CD14-positive monocyte (primary cell): ENCODE measurements around the gene SIK3. TPM values are rescaled to one million over a fixed set of nuclear protein-coding genes. Genes with fewer than 3 reads are reported as not detected.

Experiments
- DNase-seq, 3 donors: peaks; one replicate each; pipeline ENCODE4 v3.0.0-alpha.2; 2011 to 2022
- H2AFZ ChIP-seq: 2 replicates; pipeline ENCODE4 v1.6.0; 2012; ENCODE audit warnings: mild to moderate bottlenecking, low read depth, low read length, inconsistent platforms; ENCODE audit not compliant: insufficient read depth, poor library complexity, severe bottlenecking
- H3K27ac ChIP-seq, 2 donors: 1 replicate in 1 of 2; 2 replicates in 1 of 2; pipeline ENCODE4 v1.5.1; 2012 to 2013; ENCODE audit warnings: low read length in 2 of 2, control low read depth in 1 of 2, inconsistent platforms in 1 of 2, low read depth in 1 of 2, mild to moderate bottlenecking in 1 of 2
- H3K27me3 ChIP-seq, 2 donors: one replicate each; pipeline versions ENCODE4 v1.6.0 to v1.6.1; 2011 to 2013; ENCODE audit warnings: low read length in 2 of 2; ENCODE audit not compliant: control insufficient read depth in 2 of 2, insufficient read depth in 2 of 2
- H3K36me3 ChIP-seq, 2 donors: replicated peaks in 1 of 2; 1 replicate in 1 of 2; 2 replicates in 1 of 2; pipeline versions ENCODE4 v1.5.1 to v1.6.1; 2012 to 2013; ENCODE audit warnings: low read length in 2 of 2, control low read depth in 1 of 2, inconsistent platforms in 1 of 2, mild to moderate bottlenecking in 1 of 2; ENCODE audit not compliant: insufficient read depth in 2 of 2, control insufficient read depth in 1 of 2
- H3K4me1 ChIP-seq, 2 donors: 1 replicate in 1 of 2; 2 replicates in 1 of 2; pipeline versions ENCODE4 v1.5.1 to v1.6.1; 2012 to 2013; ENCODE audit warnings: low read length in 2 of 2, control low read depth in 1 of 2, inconsistent platforms in 1 of 2, mild to moderate bottlenecking in 1 of 2, moderate library complexity in 1 of 2; ENCODE audit not compliant: insufficient read depth in 2 of 2, control insufficient read depth in 1 of 2
- H3K4me2 ChIP-seq: replicated peaks from 2 replicates; pipeline ENCODE3; 2012; ENCODE audit warnings: low read length, moderate library complexity, mild to moderate bottlenecking; ENCODE audit not compliant: poor library complexity, severe bottlenecking; ENCODE audit errors: extremely low read depth
- H3K4me3 ChIP-seq, 3 experiments: fragments of 200-600 bp in 1 of 3; sonication (generic) in 1 of 3; replicated peaks in 1 of 3; 1 replicate in 2 of 3; 2 replicates in 1 of 3; pipeline ENCODE4 v1.5.1; 2011 to 2013; ENCODE audit warnings: low read length in 3 of 3, mild to moderate bottlenecking in 3 of 3, control low read depth in 2 of 3, low read depth in 2 of 3, inconsistent platforms in 1 of 3, moderate library complexity in 1 of 3
- H3K79me2 ChIP-seq: 2 replicates; pipeline ENCODE4 v1.6.0; 2012; ENCODE audit warnings: mild to moderate bottlenecking, control low read depth, inconsistent platforms, low read length, moderate library complexity; ENCODE audit not compliant: insufficient read depth
- H3K9ac ChIP-seq: 2 replicates; pipeline ENCODE4 v1.6.0; 2017; ENCODE audit warnings: low read length, mild to moderate bottlenecking; ENCODE audit not compliant: insufficient read depth, poor library complexity, severe bottlenecking
- H3K9me3 ChIP-seq, 2 donors: replicated peaks in 1 of 2; 1 replicate in 1 of 2; 2 replicates in 1 of 2; pipeline versions ENCODE4 v1.5.1 to v1.6.1; 2012 to 2013; ENCODE audit warnings: low read length in 2 of 2, control low read depth in 1 of 2; ENCODE audit not compliant: control insufficient read depth in 1 of 2, insufficient read depth in 1 of 2
- H4K20me1 ChIP-seq: 2 replicates; pipeline ENCODE4 v1.6.0; 2012; ENCODE audit warnings: mild to moderate bottlenecking, low read length, control low read depth, moderate library complexity; ENCODE audit not compliant: insufficient read depth
- H3K27ac Mint-ChIP-seq, 7 donors: one replicate each; pipeline ENCODE4 v1.8.0; 2020; ENCODE audit warnings: mild to moderate bottlenecking in 7 of 7, mixed read lengths in 7 of 7, moderate library complexity in 6 of 7, inconsistent platforms in 2 of 7
- H3K27me3 Mint-ChIP-seq, 3 donors: one replicate each; pipeline ENCODE4 v1.8.0; 2021 to 2022; ENCODE audit warnings: low read depth in 3 of 3, mild to moderate bottlenecking in 3 of 3, mixed read lengths in 3 of 3, moderate library complexity in 3 of 3, inconsistent platforms in 1 of 3
- H3K36me3 Mint-ChIP-seq, 2 donors: one replicate each; pipeline ENCODE4 v1.8.0; 2020; ENCODE audit warnings: mixed read lengths in 2 of 2, inconsistent platforms in 1 of 2, mild to moderate bottlenecking in 1 of 2
- H3K4me1 Mint-ChIP-seq: one replicate; pipeline ENCODE4 v1.8.0; 2020; ENCODE audit warnings: mild to moderate bottlenecking, mixed read lengths
- H3K4me3 Mint-ChIP-seq, 2 donors: one replicate each; pipeline ENCODE4 v1.8.0; 2020; ENCODE audit warnings: mild to moderate bottlenecking in 2 of 2, mixed read lengths in 2 of 2, moderate library complexity in 1 of 2
- H3K9me3 Mint-ChIP-seq, 7 donors: one replicate each; pipeline ENCODE4 v1.8.0; 2020 to 2022; ENCODE audit warnings: mixed read lengths in 7 of 7, mild to moderate bottlenecking in 6 of 7, moderate library complexity in 6 of 7, inconsistent platforms in 2 of 7
- WGBS: methylation state at CpG from one replicate; pipeline ENCODE4 v1.1.5; 2013; ENCODE audit warnings: missing lambda C conversion rate; ENCODE audit not compliant: insufficient coverage; 5-methylcytosine and 5-hydroxymethylcytosine counted together
- intact Hi-C, 2 donors: fragments of 100-400 bp; cut with micrococcal nuclease; formaldehyde crosslinking; loops; one replicate each; pipeline versions ENCODE4 v1.15.0 to v1.15.1; 2023
- polyA plus RNA-seq, 3 donors: library from polyadenylated mRNA; depleted of rRNA in 1 of 3; unstranded in 2 of 3; stranded (reverse) in 1 of 3; fragments of 300-500 nt in 2 of 3; fragments of >200 nt in 1 of 3; fragmentation: Illumina TruSeq in 2 of 3; gene quantifications; 1 replicate in 2 of 3; 2 replicates in 1 of 3; pipeline ENCODE4 v1.2.3, GENCODE V29; 2012 to 2021
- TF ChIP-seq, protein P1 (sequence below): fragments of 200-600 bp; IDR thresholded peaks from one replicate; pipeline ENCODE4 v1.8.0; 2022; ENCODE audit warnings: antibody characterized with exemption, mild to moderate bottlenecking

The SIK3 gene
- polyA plus RNA-seq, 3 donors = 18.3 to 142 (median 20.0) TPM

DNA sequence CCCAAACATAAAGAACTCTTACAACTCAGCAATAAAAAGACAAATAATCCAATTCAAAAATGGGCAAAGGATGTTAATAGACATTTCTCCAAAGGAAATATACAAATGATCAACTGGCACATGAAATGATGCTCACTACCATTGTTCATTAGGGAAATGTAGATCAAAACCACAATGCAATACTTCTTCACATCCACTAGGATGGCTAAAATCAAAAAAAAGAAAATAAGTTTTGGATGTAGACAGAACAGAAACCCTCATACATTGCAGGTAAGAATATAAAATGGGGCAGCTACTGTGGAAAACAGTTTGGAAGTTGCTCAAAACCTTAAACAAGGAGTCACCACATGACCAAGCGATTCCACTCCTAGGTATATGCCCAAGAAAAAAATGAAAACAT, 16.3 kb downstream of the SIK3 start:
- Mint-ChIP-seq H3K27me3 (no peaks in the 10 kb centered on the region), H3K36me3 (peaks cover 8 to 19% of the 10 kb centered on the region in 2 donors), H3K4me1 (peaks cover 59% of the 10 kb centered on the region), H3K9me3 (no peaks in the 10 kb centered on the region), H3K4me3 (no peak overlapping the region), H3K27ac (no peak overlapping the region)
- Histone ChIP-seq H3K27ac (no peak overlapping the region), H3K4me2 (no peak overlapping the region), H3K27me3 (no peaks in the 10 kb centered on the region), H2AFZ (no peak overlapping the region), H3K9ac (no peak overlapping the region), H3K79me2 (peaks cover 100% of the 10 kb centered on the region), H3K4me1 (peaks cover 19 to 51% of the 10 kb centered on the region in 2 donors), H3K4me3 (no peak overlapping the region), H3K9me3 (no peaks in the 10 kb centered on the region), H3K36me3 (peaks cover 0 to 2% of the 10 kb centered on the region in 2 donors), H4K20me1 (peaks cover 100% of the 10 kb centered on the region)
- no peak for DNase-seq
- intact Hi-C loops = loop anchor here in 1 of 2 donors (5.0 kb wide), 1 partner anchor 35 kb away; no protein-coding TSS in a partner anchor
- 100% methylated on average over 1 of the region's 1 CpG for WGBS
- TF ChIP-seq, protein P1, sequence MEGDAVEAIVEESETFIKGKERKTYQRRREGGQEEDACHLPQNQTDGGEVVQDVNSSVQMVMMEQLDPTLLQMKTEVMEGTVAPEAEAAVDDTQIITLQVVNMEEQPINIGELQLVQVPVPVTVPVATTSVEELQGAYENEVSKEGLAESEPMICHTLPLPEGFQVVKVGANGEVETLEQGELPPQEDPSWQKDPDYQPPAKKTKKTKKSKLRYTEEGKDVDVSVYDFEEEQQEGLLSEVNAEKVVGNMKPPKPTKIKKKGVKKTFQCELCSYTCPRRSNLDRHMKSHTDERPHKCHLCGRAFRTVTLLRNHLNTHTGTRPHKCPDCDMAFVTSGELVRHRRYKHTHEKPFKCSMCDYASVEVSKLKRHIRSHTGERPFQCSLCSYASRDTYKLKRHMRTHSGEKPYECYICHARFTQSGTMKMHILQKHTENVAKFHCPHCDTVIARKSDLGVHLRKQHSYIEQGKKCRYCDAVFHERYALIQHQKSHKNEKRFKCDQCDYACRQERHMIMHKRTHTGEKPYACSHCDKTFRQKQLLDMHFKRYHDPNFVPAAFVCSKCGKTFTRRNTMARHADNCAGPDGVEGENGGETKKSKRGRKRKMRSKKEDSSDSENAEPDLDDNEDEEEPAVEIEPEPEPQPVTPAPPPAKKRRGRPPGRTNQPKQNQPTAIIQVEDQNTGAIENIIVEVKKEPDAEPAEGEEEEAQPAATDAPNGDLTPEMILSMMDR = no peak

DNA sequence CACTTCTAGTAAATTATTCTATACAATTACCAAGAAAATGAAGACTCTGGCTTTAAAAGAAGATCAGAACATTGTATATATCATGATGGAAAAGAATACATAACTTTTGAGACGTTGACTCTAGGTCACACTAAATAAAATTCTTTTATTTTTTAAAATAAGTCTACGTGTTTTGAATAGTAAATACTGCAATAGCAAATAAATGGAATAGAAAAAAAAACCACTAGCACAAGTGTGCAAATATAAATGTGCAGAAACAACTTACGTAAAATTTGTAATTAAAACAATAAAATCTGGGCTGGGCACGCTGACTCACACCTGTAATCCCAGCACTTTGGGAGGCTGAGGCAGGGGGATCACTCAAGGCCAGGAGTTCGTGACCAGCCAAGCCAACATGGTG, 17.9 kb downstream of the SIK3 start:
- Mint-ChIP-seq H3K27me3 (no peaks in the 10 kb centered on the region), H3K9me3 (no peaks in the 10 kb centered on the region), H3K4me1 (peaks cover 65% of the 10 kb centered on the region), H3K27ac (no peak overlapping the region), H3K4me3 (no peak overlapping the region), H3K36me3 (peaks cover 4 to 8% of the 10 kb centered on the region in 2 donors)
- intact Hi-C loops = loop anchor here in 1 of 2 donors (5.0 kb wide), 1 partner anchor 33 kb away; no protein-coding TSS in a partner anchor
- H3K9me3 ChIP-seq = no peaks in the 10 kb centered on the region
- no peaks in the 10 kb centered on the region for H3K27me3 ChIP-seq
- H4K20me1 ChIP-seq = peaks cover 100% of the 10 kb centered on the region
- TF ChIP-seq, protein P1 = no peak
- no peak overlapping the region for H2AFZ ChIP-seq
- H3K4me2 ChIP-seq = no peak overlapping the region
- peaks cover 28 to 63% of the 10 kb centered on the region in 2 donors for H3K4me1 ChIP-seq
- no peak for DNase-seq
- no peak overlapping the region for H3K27ac ChIP-seq
- WGBS = 87% methylated on average over 2 of the region's 5 CpGs
- H3K4me3 ChIP-seq = no peak overlapping the region
- no peaks in the 10 kb centered on the region for H3K36me3 ChIP-seq
- peaks cover 100% of the 10 kb centered on the region for H3K79me2 ChIP-seq
- no peak overlapping the region for H3K9ac ChIP-seq
